Stimulated activated CD8-positive, alpha-beta memory T cell treated with anti-CD3 and anti-CD28 coated beads, Interleukin-15, amount 100 ng/mL, for 1 hour (primary cell): ENCODE measurements around the gene ZNF532.
"Not testable (repeated sequence)": the region's sequence is repeated elsewhere in the genome, so short reads cannot be mapped to it uniquely, and the experiment has no call there.

Source experiments
- DNase-seq: peaks from one replicate; pipeline ENCODE4 v3.0.0-alpha.2; 2020; ENCODE audit warnings: low read depth

ZNF532 gene

DNA sequence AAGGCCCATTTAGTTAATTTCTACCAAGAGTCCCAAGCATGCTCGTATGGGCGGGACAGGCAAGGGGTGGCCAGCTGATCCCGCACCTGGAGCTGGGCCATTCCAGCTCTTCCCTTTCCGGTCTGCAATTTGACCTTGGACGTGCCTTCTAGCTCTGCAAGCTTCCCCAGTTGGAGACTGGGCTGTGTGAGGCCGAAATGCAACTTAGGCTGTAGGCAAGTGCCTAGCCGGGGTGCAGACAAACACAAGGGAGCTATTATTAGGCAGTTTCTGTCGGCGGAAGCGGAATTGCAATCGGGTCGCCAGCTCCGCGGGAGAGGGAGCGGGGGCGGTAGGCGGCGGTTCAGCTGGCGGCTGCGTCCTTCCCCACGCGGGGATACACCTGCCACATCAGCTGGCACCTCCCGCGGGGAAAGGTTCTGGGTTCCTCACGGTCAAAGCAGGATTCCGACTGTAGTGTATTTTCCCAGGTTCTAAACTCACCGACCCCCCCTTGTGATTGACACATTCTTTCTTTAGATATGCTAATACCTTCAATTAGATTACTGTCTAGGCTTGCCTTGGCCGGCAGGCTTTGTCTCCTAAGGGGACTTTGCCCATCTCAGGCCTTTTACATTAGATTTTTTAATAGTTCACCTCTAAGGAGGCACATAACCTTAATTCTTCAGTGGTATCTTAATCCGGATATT is 17.1 kb upstream of the ZNF532 start:
- no peak for DNase-seq

- DNase-seq, result no peak
These were observed 16.0 kb upstream of the ZNF532 start for GRCh38 chr18:58848685-58849084.

- DNase-seq, result no peak
These were observed 13.7 kb upstream of the ZNF532 start for GRCh38 chr18:58850786-58851469.

DNA sequence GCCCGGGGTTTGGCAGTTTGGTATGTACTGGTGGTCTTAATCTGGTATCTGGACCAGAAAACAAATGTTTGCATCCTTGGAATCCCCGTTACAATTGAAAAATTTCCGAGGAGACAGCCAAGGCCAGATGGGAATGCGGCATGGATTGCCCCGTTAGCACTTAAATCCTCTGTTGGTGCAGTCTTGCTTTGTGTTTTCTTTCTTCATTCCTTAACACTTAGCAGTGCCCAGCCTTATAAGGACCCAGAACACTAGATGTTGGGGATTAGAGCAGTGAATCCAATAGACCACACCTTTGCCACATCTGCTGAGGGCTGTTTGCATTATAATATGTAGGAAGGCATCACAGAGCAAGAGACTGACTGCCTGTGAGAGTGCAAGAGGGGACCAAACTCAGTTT is 12.8 kb upstream of the ZNF532 start:
- DNase-seq, result no peak

- DNase-seq, result no peak
These were observed 12.0 kb upstream of the ZNF532 start for GRCh38 chr18:58852629-58853028.

GRCh38 chr18:58853561-58853960 is 11.1 kb upstream of the ZNF532 start:
- DNase-seq, result no peak

- DNase-seq, result not testable (repeated sequence)
These were observed 9.2 kb upstream of the ZNF532 start for GRCh38 chr18:58855521-58855920.

GRCh38 chr18:58856881-58857280 is 7.8 kb upstream of the ZNF532 start:
- no peak for DNase-seq

DNA sequence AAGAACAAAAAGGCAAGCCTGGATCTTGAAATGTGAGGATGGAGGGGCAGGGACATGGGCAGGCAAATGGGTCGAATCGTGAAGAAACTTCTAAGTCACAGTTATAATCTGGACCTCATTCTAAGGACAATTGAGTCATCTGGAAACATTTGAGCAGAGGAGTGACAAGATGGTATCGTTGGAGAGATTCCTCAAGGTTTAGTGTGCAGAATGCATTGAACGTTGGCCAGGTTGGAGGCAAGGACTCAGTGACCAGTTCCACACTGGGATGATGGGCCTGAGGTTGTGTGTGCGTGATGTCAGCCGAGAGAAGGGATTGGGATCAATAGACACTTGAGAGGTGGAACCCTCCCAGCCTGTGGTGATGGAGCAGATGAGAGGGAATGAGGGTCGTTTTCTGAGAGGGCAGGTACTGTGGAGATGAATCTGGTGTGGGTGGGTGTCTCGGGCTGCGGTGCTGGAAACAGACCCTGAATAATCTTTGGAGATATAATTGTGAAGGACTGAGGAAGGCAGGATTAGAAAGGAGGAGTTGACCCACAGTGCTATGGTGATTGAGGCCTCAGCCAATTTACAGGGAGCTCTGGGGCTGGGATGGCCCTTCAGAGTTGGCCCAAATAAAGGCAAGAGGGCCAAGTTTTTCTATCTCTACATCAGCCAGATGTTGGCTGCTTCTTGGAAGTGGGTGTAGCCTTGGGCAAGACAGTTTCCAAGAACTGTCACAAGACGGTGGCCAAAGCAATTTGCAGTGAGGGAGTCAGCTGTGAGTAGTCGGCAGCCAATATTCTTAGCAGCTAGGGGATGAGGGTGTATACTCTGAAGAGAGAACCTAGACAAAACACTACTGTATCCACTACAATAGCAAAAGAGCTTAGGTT is 5.8 kb upstream of the ZNF532 start:
- no peak for DNase-seq

- DNase-seq, result no peak
These were observed 4.8 kb upstream of the ZNF532 start for GRCh38 chr18:58859907-58860306.

DNA sequence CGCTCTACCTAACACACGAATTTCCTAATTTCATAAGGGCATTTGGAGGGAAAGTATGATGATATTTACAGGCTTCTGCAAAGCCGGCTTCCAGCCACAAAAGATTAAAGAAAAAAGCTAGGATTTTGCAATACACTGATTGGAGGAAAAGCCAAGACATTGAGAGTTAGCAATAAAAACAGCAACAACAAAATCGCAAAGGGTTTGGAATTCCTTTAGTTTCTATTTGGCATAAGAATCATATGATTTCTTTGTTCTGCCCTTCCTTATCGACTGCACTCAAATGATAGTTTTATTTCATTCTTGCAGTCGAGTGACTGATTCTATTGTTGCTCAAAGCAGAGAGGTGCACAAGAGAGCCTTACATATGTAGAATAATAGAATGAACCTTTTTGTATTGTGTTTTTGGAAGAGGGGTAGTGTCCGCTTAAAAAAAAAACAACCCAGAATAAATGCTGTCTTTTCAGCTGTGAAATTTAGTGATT is 3.9 kb upstream of the ZNF532 start:
- no peak for DNase-seq

- DNase-seq, result no peak
These were observed 3.3 kb upstream of the ZNF532 start for GRCh38 chr18:58861353-58861752.

GRCh38 chr18:58861861-58862301 is 2.8 kb upstream of the ZNF532 start:
- DNase-seq, result no peak

- no peak for DNase-seq
These were observed 2.3 kb upstream of the ZNF532 start for GRCh38 chr18:58862356-58862755.

- DNase-seq, result no peak
These were observed 1.7 kb upstream of the ZNF532 start for GRCh38 chr18:58862851-58863538.

DNA sequence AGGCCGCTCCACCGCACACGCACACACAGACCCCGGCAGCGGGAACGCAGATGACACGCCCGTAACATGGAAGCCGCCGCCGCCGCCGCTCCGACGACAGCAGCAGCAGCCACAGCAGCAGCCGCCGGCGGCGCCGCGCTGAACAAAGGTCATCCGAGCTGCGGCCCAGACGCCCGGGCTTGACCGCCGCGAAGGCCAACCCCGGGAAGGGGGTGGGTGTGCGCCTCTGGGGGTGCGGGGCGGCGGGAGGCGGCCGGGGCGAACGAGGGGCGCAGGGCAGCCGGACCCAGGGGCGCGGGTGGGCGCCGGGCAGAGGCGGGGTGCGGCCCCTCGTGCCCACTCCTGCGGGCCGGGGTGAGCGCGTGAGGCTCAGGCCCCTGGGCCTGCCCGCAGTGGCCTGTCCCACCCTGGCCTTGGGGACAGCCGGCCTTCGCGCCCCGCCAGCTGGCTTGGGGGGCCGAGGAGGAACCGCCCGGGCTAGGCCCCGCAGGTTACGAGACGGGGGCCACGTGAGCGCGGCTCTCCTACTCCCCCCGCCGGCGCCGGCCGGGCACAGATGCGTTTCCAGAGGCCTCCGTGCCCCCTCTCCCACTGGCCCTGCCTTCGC is 1.0 kb upstream of the ZNF532 start:
- DNase-seq, result no peak

GRCh38 chr18:58865033-58865590 is 435 bp downstream of the ZNF532 start:
- DNase-seq, result no peak

- no peak for DNase-seq
These were observed 1.0 kb downstream of the ZNF532 start for GRCh38 chr18:58865701-58866065.

- no peak for DNase-seq
These were observed 1.5 kb downstream of the ZNF532 start for GRCh38 chr18:58866066-58866772.

DNA sequence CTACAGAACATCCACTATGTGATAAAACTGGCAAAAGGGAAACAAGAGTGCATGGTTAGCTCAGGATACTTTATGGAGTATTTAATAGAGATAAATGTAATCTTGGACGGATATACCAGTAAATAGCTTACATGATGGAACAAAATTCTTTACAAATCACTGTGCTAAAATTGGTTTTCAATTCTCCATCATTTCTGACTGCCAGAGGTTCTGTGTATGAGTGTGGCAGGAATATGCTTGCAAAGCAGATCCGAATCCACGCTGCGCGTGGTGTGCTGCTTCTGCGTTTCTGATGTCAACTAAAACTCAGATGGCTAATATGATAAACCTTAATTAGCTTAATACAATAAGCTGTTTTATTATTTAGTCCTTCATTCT is 2.1 kb downstream of the ZNF532 start:
- DNase-seq, result no peak
